BJ (cell line): ENCODE measurements around the gene TBKBP1. TPM values are rescaled to one million over a fixed set of nuclear protein-coding genes. Genes with fewer than 3 reads are reported as not detected.

Experiments
- CTCF ChIA-PET: fragments of 350-600 bp; formaldehyde crosslinking; extraction: SDS; loops from one replicate; lab custom pipeline; 2021; ENCODE audit warnings: antibody characterized with exemption, inconsistent platforms; lab: Yijun Ruan, JAX
- POLR2A ChIA-PET: fragments of 300-600 bp; sonication (Branson Sonifier 250); formaldehyde crosslinking; extraction: SDS; loops from one replicate; lab custom pipeline; 2021; ENCODE audit warnings: antibody characterized with exemption; lab: Charles Lee
- DNase-seq: peaks from one replicate; pipeline ENCODE4 v3.0.0-alpha.2; 2011; ENCODE audit warnings: low read depth
- H3K27me3 ChIP-seq: 2 replicates; pipeline ENCODE4 v1.6.0; 2011; ENCODE audit warnings: low read length; ENCODE audit not compliant: control insufficient read depth, insufficient read depth
- H3K36me3 ChIP-seq: 2 replicates; pipeline ENCODE4 v1.5.1; 2011; ENCODE audit warnings: low read length; ENCODE audit not compliant: control insufficient read depth, insufficient read depth
- H3K4me3 ChIP-seq: 2 replicates; pipeline ENCODE4 v1.5.1; 2011; ENCODE audit warnings: low read depth, mild to moderate bottlenecking, control low read depth, low read length
- CTCF ChIP-seq: IDR thresholded peaks from 2 replicates; pipeline ENCODE4 v1.5.1; 2011; ENCODE audit warnings: low read depth, mild to moderate bottlenecking, control low read depth, inconsistent platforms, low read length, moderate library complexity; ENCODE audit not compliant: insufficient read depth
- polyA plus RNA-seq: library from polyadenylated mRNA; depleted of rRNA; stranded (reverse); fragments of >200 nt; gene quantifications from 2 replicates; pipeline ENCODE4 v1.2.3, GENCODE V29; 2011

The TBKBP1 gene
- polyA plus RNA-seq, 1 experiment, result 7.3 TPM

- no peak overlapping the region for H3K4me3 ChIP-seq
- no peak for TF ChIP-seq CTCF
- POLR2A ChIA-PET, result no interaction called here
- no peaks in the 10 kb centered on the region for H3K27me3 ChIP-seq
- DNase-seq, result no peak
- H3K36me3 ChIP-seq, result peaks cover 13% of the 10 kb centered on the region
- CTCF ChIA-PET, result interaction anchor here (1.1 kb wide), 1 partner anchor 87 kb away, joined by 5 read pairs; no protein-coding TSS in a partner anchor
These were observed 9.7 kb downstream of the TBKBP1 start for GRCh38 chr17:47703671-47704070.

GRCh38 chr17:47704116-47704515 lies 10.2 kb downstream of the TBKBP1 start:
- peaks cover 13% of the 10 kb centered on the region for H3K36me3 ChIP-seq
- no peaks in the 10 kb centered on the region for H3K27me3 ChIP-seq
- H3K4me3 ChIP-seq, result no peak overlapping the region
- POLR2A ChIA-PET, result no interaction called here
- CTCF ChIA-PET, result interaction anchor here (1.1 kb wide), 1 partner anchor 86 kb away, joined by 5 read pairs; no protein-coding TSS in a partner anchor
- no peak for TF ChIP-seq CTCF
- no peak for DNase-seq

GRCh38 chr17:47704736-47705135 lies 10.8 kb downstream of the TBKBP1 start:
- no peak for TF ChIP-seq CTCF
- POLR2A ChIA-PET, result no interaction called here

GRCh38 chr17:47705536-47706530 lies 11.9 kb downstream of the TBKBP1 start:
- CTCF ChIA-PET, result interaction anchor here (3.7 kb wide), 1 partner anchor 8 kb away, joined by 35 read pairs; no protein-coding TSS in a partner anchor
- DNase-seq, result no peak
- POLR2A ChIA-PET, result no interaction called here
- H3K27me3 ChIP-seq, result no peaks in the 10 kb centered on the region
- H3K36me3 ChIP-seq, result peaks cover 10% of the 10 kb centered on the region
- no peak overlapping the region for H3K4me3 ChIP-seq
- TF ChIP-seq CTCF, result no peak

More at GRCh38 chr17:47704736-47705135, 10.8 kb downstream of the TBKBP1 start:
- CTCF ChIA-PET, result interaction anchor here (1.1 kb wide), 1 partner anchor 86 kb away, joined by 5 read pairs; no protein-coding TSS in a partner anchor
- DNase-seq, result no peak
- no peak overlapping the region for H3K4me3 ChIP-seq
- peaks cover 9% of the 10 kb centered on the region for H3K36me3 ChIP-seq
- no peaks in the 10 kb centered on the region for H3K27me3 ChIP-seq

GRCh38 chr17:47707056-47707804 lies 13.3 kb downstream of the TBKBP1 start:
- no peak for TF ChIP-seq CTCF
- CTCF ChIA-PET, result interaction anchor here (0.6 to 3.7 kb wide), 5 partner anchors 9 to 686 kb away, joined by 3 to 35 read pairs (median 3); no protein-coding TSS in a partner anchor

More at GRCh38 chr17:47707056-47707804, 13.3 kb downstream of the TBKBP1 start:
- no peak for DNase-seq
- POLR2A ChIA-PET, result no interaction called here
- H3K36me3 ChIP-seq, result peaks cover 12% of the 10 kb centered on the region
- no peak overlapping the region for H3K4me3 ChIP-seq
- no peaks in the 10 kb centered on the region; the same call in 1 of the 2 replicates for H3K27me3 ChIP-seq
